HepG2 (cell line): Measurements from ENCODE around the gene NAA15. TPM values are rescaled to one million over a fixed set of nuclear protein-coding genes. Genes with fewer than 3 reads are reported as not detected.

ENCODE experiments used
- ATAC-seq: fragments of 200-7000 bp; cut with Tn5 transposase; 3 replicates; pipeline ENCODE4 v1.9.1; 2020; ENCODE audit warnings: mild to moderate bottlenecking, moderate library complexity
- BruUV-seq: library from RNA; stranded (reverse); fragments of 400-500 nt; replicated peaks from 2 replicates; lab custom pipeline; 2021; lab: Mats Ljungman, UMichigan
- CTCF ChIA-PET: fragments of 300-600 bp; formaldehyde crosslinking; extraction: SDS; loops from one replicate; lab custom pipeline; 2021; ENCODE audit warnings: low total read pairs, inconsistent platforms, low intra/inter-chr PET ratio; lab: Yijun Ruan, JAX
- POLR2A ChIA-PET: fragments of 350-600 bp; sonication (Branson Sonifier 250); formaldehyde crosslinking; loops from one replicate; lab custom pipeline; 2020; ENCODE audit warnings: antibody characterized with exemption, inconsistent platforms; lab: Yijun Ruan, JAX
- DNase-seq: peaks from one replicate; pipeline ENCODE4 v3.0.0-alpha.2; 2015; ENCODE audit warnings: low spot score
- FAIRE-seq: peaks from 3 replicates; lab custom pipeline; 2011; peaks lifted over from hg19 to GRCh38; lab: Jason Lieb, UNC
- H2AFZ ChIP-seq: one replicate; pipeline ENCODE4 v1.6.1; 2011; ENCODE audit warnings: low read length, inconsistent platforms
- H3K27ac ChIP-seq: fragments of 300-600 bp; 3 replicates; pipeline ENCODE4 v1.8.0; 2011; ENCODE audit warnings: mixed run types, mild to moderate bottlenecking, mixed read lengths, low read length, inconsistent platforms; ENCODE audit not compliant: insufficient read depth; ENCODE audit errors: extremely low read length
- H3K27me3 ChIP-seq, 2 experiments: fragments of 200-600 bp in 1 of 2; 2 replicates in 1 of 2; 3 replicates in 1 of 2; pipeline versions ENCODE4 v1.6.0 to v1.8.0; 2011; ENCODE audit warnings: low read length in 2 of 2, mild to moderate bottlenecking in 2 of 2, moderate library complexity in 2 of 2, inconsistent platforms in 1 of 2; ENCODE audit not compliant: insufficient read depth in 2 of 2, control insufficient read depth in 1 of 2
- H3K36me3 ChIP-seq, 2 experiments: fragments of 200-600 bp in 1 of 2; replicated peaks in 1 of 2; 2 replicates in 1 of 2; 3 replicates in 1 of 2; pipeline versions ENCODE4 v1.5.1 to v1.8.0; 2011; ENCODE audit warnings: low read length in 2 of 2, inconsistent platforms in 1 of 2; ENCODE audit not compliant: insufficient read depth in 2 of 2, control insufficient read depth in 1 of 2
- H3K4me1 ChIP-seq: 2 replicates; pipeline ENCODE4 v1.5.1; 2012; ENCODE audit warnings: low read length, inconsistent platforms; ENCODE audit not compliant: insufficient read depth
- H3K4me2 ChIP-seq: 2 replicates; pipeline ENCODE4 v1.6.0; 2011; ENCODE audit warnings: low read depth, low read length, inconsistent platforms
- H3K4me3 ChIP-seq, 3 experiments: fragments of 200-600 bp in 1 of 3; sonication (generic), shearing (Covaris generic) in 1 of 3; replicated peaks in 1 of 3; 2 replicates each; pipeline ENCODE4 v1.5.1; 2011 to 2016; ENCODE audit warnings: low read length in 3 of 3, inconsistent platforms in 2 of 3, low read depth in 2 of 3, mild to moderate bottlenecking in 2 of 3, control low read depth in 1 of 3, mixed read lengths in 1 of 3; ENCODE audit not compliant: insufficient read depth in 1 of 3
- H3K79me2 ChIP-seq: one replicate; pipeline ENCODE4 v1.6.1; 2011; ENCODE audit warnings: low read length, inconsistent platforms; ENCODE audit not compliant: insufficient read depth
- H3K9ac ChIP-seq: 2 replicates; pipeline ENCODE4 v1.6.0; 2011; ENCODE audit warnings: mild to moderate bottlenecking, low read depth, low read length, inconsistent platforms; ENCODE audit not compliant: insufficient read depth
- H3K9me3 ChIP-seq: 2 replicates; pipeline ENCODE4 v1.5.1; 2012; ENCODE audit warnings: mild to moderate bottlenecking, low read length
- H4K20me1 ChIP-seq: 2 replicates; pipeline ENCODE4 v1.6.0; 2011; ENCODE audit warnings: inconsistent platforms, mild to moderate bottlenecking, low read length, moderate library complexity; ENCODE audit not compliant: insufficient read depth
- CCDC6 ChIP-seq: sonication (generic); formaldehyde crosslinking; IDR thresholded peaks from 2 replicates; pipeline ENCODE4 v1.8.1; 2022; ENCODE audit warnings: mild to moderate bottlenecking, missing genetic modification reagents, moderate library complexity
- DMAP1 ChIP-seq: IDR thresholded peaks from 2 replicates; pipeline ENCODE4 v1.6.1; 2016
- JUN ChIP-seq: sonication (generic); formaldehyde crosslinking; IDR thresholded peaks from 2 replicates; pipeline ENCODE4 v1.4.0; 2020; ENCODE audit warnings: mild to moderate bottlenecking, missing genetic modification reagents
- KAT7 ChIP-seq: IDR thresholded peaks from 2 replicates; pipeline ENCODE4 v1.6.1; 2018; ENCODE audit warnings: borderline replicate concordance, missing compliant biosample characterization
- KDM6A ChIP-seq: IDR thresholded peaks from 2 replicates; pipeline ENCODE4 v1.6.1; 2016; ENCODE audit warnings: low read depth
- LBX2 ChIP-seq: sonication (generic); formaldehyde crosslinking; IDR thresholded peaks from 2 replicates; pipeline ENCODE4 v1.5.0; 2020; ENCODE audit warnings: missing genetic modification reagents, mild to moderate bottlenecking, borderline replicate concordance
- MATR3 ChIP-seq: sonication (generic); formaldehyde crosslinking; IDR thresholded peaks from 2 replicates; pipeline ENCODE4 v1.4.0; 2020; ENCODE audit warnings: missing genetic modification reagents
- MLLT10 ChIP-seq: sonication (generic); formaldehyde crosslinking; IDR thresholded peaks from 2 replicates; pipeline ENCODE4 v1.4.0; 2020; ENCODE audit warnings: missing genetic modification reagents
- NR0B2 ChIP-seq: sonication (generic); formaldehyde crosslinking; IDR thresholded peaks from 2 replicates; pipeline ENCODE4 v1.4.0; 2020; ENCODE audit warnings: mild to moderate bottlenecking, missing genetic modification reagents
- NR2F6 ChIP-seq, 2 experiments: IDR thresholded peaks; 2 replicates each; pipeline ENCODE4 v1.6.1; 2016; ENCODE audit warnings: antibody characterized with exemption in 1 of 2, mild to moderate bottlenecking in 1 of 2
- REL ChIP-seq: sonication (generic); formaldehyde crosslinking; conservative IDR thresholded peaks from 2 replicates; pipeline ENCODE4 v1.8.0; 2022; ENCODE audit warnings: mild to moderate bottlenecking, missing genetic modification reagents, moderate library complexity
- STAG1 ChIP-seq: sonication (generic); formaldehyde crosslinking; IDR thresholded peaks from 2 replicates; pipeline ENCODE4 v1.4.0; 2020; ENCODE audit warnings: missing genetic modification reagents
- STAT5B ChIP-seq: sonication (generic); formaldehyde crosslinking; IDR thresholded peaks from 2 replicates; pipeline ENCODE4 v1.4.0; 2020; ENCODE audit warnings: missing genetic modification reagents
- ZBTB14 ChIP-seq: sonication (generic); formaldehyde crosslinking; IDR thresholded peaks from 2 replicates; pipeline ENCODE4 v1.4.0; 2020; ENCODE audit warnings: missing genetic modification reagents
- ZFP36 ChIP-seq: fragments of 150-350 bp; IDR thresholded peaks from 2 replicates; pipeline ENCODE4 v1.6.1; 2018; ENCODE audit warnings: borderline replicate concordance, low read length, low read depth; ENCODE audit not compliant: partially characterized antibody
- ZSCAN25 ChIP-seq: sonication (generic); formaldehyde crosslinking; IDR thresholded peaks from 2 replicates; pipeline ENCODE4 v1.8.0; 2022; ENCODE audit warnings: mild to moderate bottlenecking, missing genetic modification reagents
- ZUFSP ChIP-seq: sonication (generic); formaldehyde crosslinking; IDR thresholded peaks from 2 replicates; pipeline ENCODE4 v1.9.0; 2021; ENCODE audit warnings: missing genetic modification reagents, mild to moderate bottlenecking, borderline replicate concordance
- WGBS: methylation state at CpG from one replicate; pipeline ENCODE4 v1.1.6; 2017; ENCODE audit warnings: low lambda C conversion rate; 5-methylcytosine and 5-hydroxymethylcytosine counted together
- in situ Hi-C: cut with HindIII; loops from 2 replicates; pipeline ENCODE4 v1.10.0; 2017; ENCODE audit warnings: low pct_unique_long_range_greater_than_20kb; ENCODE audit not compliant: extremely low pct_ligation_motif_present
- intact Hi-C: fragments of 100-400 bp; cut with micrococcal nuclease; formaldehyde crosslinking; loops from one replicate; pipeline ENCODE4 v1.10.0; 2022; ENCODE audit not compliant: unreplicated experiment
- polyA plus RNA-seq, 8 experiments: library from polyadenylated mRNA; depleted of rRNA in 3 of 8; stranded (reverse) in 7 of 8; unstranded in 1 of 8; fragments of >200 nt; fragmentation: Illumina TruSeq in 4 of 8; extraction: Trizol in 4 of 8; gene quantifications; 2 replicates each; pipeline versions ENCODE4 v1.2.1 to v1.2.3, GENCODE V29; 2011 to 2016; ENCODE audit warnings: low read depth in 4 of 8, missing spikeins in 1 of 8, mixed read lengths in 1 of 8; ENCODE audit not compliant: insufficient read depth in 1 of 8
- total RNA-seq, 5 experiments: library from RNA; depleted of rRNA; stranded (reverse); fragments of >200 nt; fragmentation: Illumina TruSeq; extraction: Trizol; gene quantifications; 2 replicates each; pipeline ENCODE4 v1.2.3, GENCODE V29; 2016; ENCODE audit warnings: low read depth in 1 of 5

NAA15 gene
- total and polyA plus RNA-seq, 2 of the 13 experiments (the other 11 are each of a cell fraction or from before 2014, with no cell fraction given), result 6.2 to 50.2 TPM

GRCh38 chr4:139333046-139333445 lies 31.7 kb downstream of the NAA15 start:
- in situ Hi-C loops, result no loop called here
- H3K4me3 ChIP-seq, result no peak overlapping the region
- no peak overlapping the region for H3K27ac ChIP-seq
- TF ChIP-seq NR0B2 (CRISPR knock-in tag) (no peak), ZSCAN25 (CRISPR knock-in tag) (no peak), ZUFSP (no peak), ZBTB14 (no peak), KDM6A (no peak), CCDC6 (no peak), STAT5B (no peak), ZFP36 (no peak), MATR3 (CRISPR knock-in tag) (no peak), MLLT10 (CRISPR knock-in tag) (no peak), NR2F6 (IDR thresholded peaks at IDR 0.05) (no peak), NR2F6 (CRISPR knock-in tag; IDR thresholded peaks at IDR 0.05) (no peak), JUN (no peak), STAG1 (CRISPR knock-in tag) (no peak), REL (CRISPR knock-in tag) (no peak), DMAP1 (CRISPR knock-in tag) (no peak), KAT7 (no peak), LBX2 (no peak)
- POLR2A ChIA-PET, result no interaction called here
- no peaks in the 10 kb centered on the region for H3K4me1 ChIP-seq
- intact Hi-C loops, result no loop called here
- no peak overlapping the region for H3K4me2 ChIP-seq
- no peaks in the 10 kb centered on the region for H3K27me3 ChIP-seq
- BruUV-seq, result no TSS peak
- no peak for ATAC-seq
- H3K9me3 ChIP-seq, result no peaks in the 10 kb centered on the region
- no peak overlapping the region for H3K9ac ChIP-seq
- WGBS, result 94% methylated on average over 2 of the region's 2 CpGs
- no peak for DNase-seq
- CTCF ChIA-PET, result no interaction called here
- H4K20me1 ChIP-seq, result no peaks in the 10 kb centered on the region
- no peak for FAIRE-seq
- H2AFZ ChIP-seq, result no peak overlapping the region
- H3K79me2 ChIP-seq, result peaks cover 55% of the 10 kb centered on the region
- peaks cover 8 to 23% of the 10 kb centered on the region in 2 experiments for H3K36me3 ChIP-seq
